T-cell (primary cell): Measurements from ENCODE around the gene STK32B. TPM values are rescaled to one million over a fixed set of nuclear protein-coding genes. Genes with fewer than 3 reads are reported as not detected.
A peak's percentile ranks its signal among the peaks of the same experiment; 100 is the strongest.

Experiments
- ATAC-seq, 4 experiments: fragments of 200-7000 bp in 3 of 4; fragments of 150-1000 bp in 1 of 4; cut with Tn5 transposase; replicated peaks in 1 of 4; 1 replicate in 3 of 4; 2 replicates in 1 of 4; pipeline ENCODE4 v1.10.0; 2021; ENCODE audit warnings: moderate library complexity in 3 of 4, mild to moderate bottlenecking in 2 of 4, moderate number of reproducible peaks in 1 of 4
- CTCF ChIA-PET, 2 donors: fragments of 300-600 bp; sonication (Branson Sonifier 250); formaldehyde crosslinking; loops; one replicate each; lab custom pipeline; 2022; ENCODE audit warnings: antibody characterized with exemption in 2 of 2; lab: Charles Lee
- POLR2A ChIA-PET, 2 donors: fragments of 300-600 bp; sonication (Branson Sonifier 250); formaldehyde crosslinking; loops; one replicate each; lab custom pipeline; 2022; ENCODE audit warnings: antibody characterized with exemption in 2 of 2; lab: Charles Lee
- DNase-seq, 35 experiments: peaks; one replicate each; pipeline versions ENCODE4 v3.0.0 to v3.0.0-alpha.2; 2013 to 2023
- H3K27ac ChIP-seq: one replicate; pipeline ENCODE4 v1.5.1; 2013; ENCODE audit warnings: low read length
- H3K27me3 ChIP-seq, 2 experiments: replicated peaks in 1 of 2; 1 replicate in 1 of 2; 2 replicates in 1 of 2; pipeline versions ENCODE4 v1.6.1 to v1.7.0; 2013; ENCODE audit warnings: low read length in 1 of 2, mixed read lengths in 1 of 2; ENCODE audit not compliant: control insufficient read depth in 2 of 2, insufficient read depth in 2 of 2; ENCODE audit errors: extremely low read depth in 1 of 2
- H3K36me3 ChIP-seq, 2 donors: 1 replicate in 1 of 2; 2 replicates in 1 of 2; pipeline versions ENCODE4 v1.6.1 to v1.7.0; 2013; ENCODE audit warnings: low read length in 1 of 2; ENCODE audit not compliant: control insufficient read depth in 2 of 2, insufficient read depth in 1 of 2; ENCODE audit errors: extremely low read depth in 1 of 2
- H3K4me1 ChIP-seq, 2 experiments: 1 replicate in 1 of 2; 2 replicates in 1 of 2; pipeline versions ENCODE4 v1.6.1 to v1.7.0; 2013; ENCODE audit warnings: low read length in 2 of 2, mixed read lengths in 1 of 2; ENCODE audit not compliant: insufficient read depth in 2 of 2, control insufficient read depth in 1 of 2; ENCODE audit errors: extremely low read depth in 1 of 2
- H3K4me3 ChIP-seq, 2 donors: 1 replicate in 1 of 2; 2 replicates in 1 of 2; pipeline versions ENCODE4 v1.5.1 to v1.7.0; 2013; ENCODE audit warnings: mild to moderate bottlenecking in 2 of 2, low read length in 1 of 2, moderate library complexity in 1 of 2; ENCODE audit not compliant: control insufficient read depth in 1 of 2; ENCODE audit errors: extremely low read depth in 1 of 2
- H3K9me3 ChIP-seq: 2 replicates; pipeline ENCODE4 v1.7.0; 2013
- H3K27ac Mint-ChIP-seq, 2 donors: one replicate each; pipeline ENCODE4 v1.8.0; 2020 to 2021; ENCODE audit warnings: mild to moderate bottlenecking in 2 of 2, mixed read lengths in 2 of 2
- H3K27me3 Mint-ChIP-seq, 2 donors: one replicate each; pipeline ENCODE4 v1.8.0; 2021 to 2022; ENCODE audit warnings: mixed read lengths in 2 of 2
- H3K36me3 Mint-ChIP-seq: one replicate; pipeline ENCODE4 v1.8.0; 2021; ENCODE audit warnings: mixed read lengths
- H3K4me1 Mint-ChIP-seq, 3 donors: one replicate each; pipeline ENCODE4 v1.8.0; 2020 to 2022; ENCODE audit warnings: mixed read lengths in 3 of 3, mild to moderate bottlenecking in 1 of 3
- H3K4me3 Mint-ChIP-seq, 3 donors: one replicate each; pipeline ENCODE4 v1.8.0; 2020 to 2022; ENCODE audit warnings: mild to moderate bottlenecking in 3 of 3, mixed read lengths in 3 of 3, moderate library complexity in 3 of 3
- H3K9me3 Mint-ChIP-seq, 3 donors: one replicate each; pipeline ENCODE4 v1.8.0; 2020 to 2022; ENCODE audit warnings: mixed read lengths in 3 of 3
- WGBS: methylation state at CpG from one replicate; pipeline ENCODE4 v1.1.5; 2013; ENCODE audit warnings: missing lambda C conversion rate; ENCODE audit not compliant: insufficient coverage; 5-methylcytosine and 5-hydroxymethylcytosine counted together
- total RNA-seq, 35 experiments: library from RNA in 6 of 35; stranded (reverse) in 6 of 35; fragments of 120-200 nt in 1 of 35; gene quantifications; one replicate each; pipeline versions ENCODE4 v1.2.1 to v1.2.4 and lab custom pipeline; 2013 to 2026

STK32B gene
- total RNA-seq, 5 donors from 2014 or later (not counting 1 experiment from before 2014, with no cell fraction given): 0.12 to 0.20 (median 0.15) TPM; not detected in 2

DNA sequence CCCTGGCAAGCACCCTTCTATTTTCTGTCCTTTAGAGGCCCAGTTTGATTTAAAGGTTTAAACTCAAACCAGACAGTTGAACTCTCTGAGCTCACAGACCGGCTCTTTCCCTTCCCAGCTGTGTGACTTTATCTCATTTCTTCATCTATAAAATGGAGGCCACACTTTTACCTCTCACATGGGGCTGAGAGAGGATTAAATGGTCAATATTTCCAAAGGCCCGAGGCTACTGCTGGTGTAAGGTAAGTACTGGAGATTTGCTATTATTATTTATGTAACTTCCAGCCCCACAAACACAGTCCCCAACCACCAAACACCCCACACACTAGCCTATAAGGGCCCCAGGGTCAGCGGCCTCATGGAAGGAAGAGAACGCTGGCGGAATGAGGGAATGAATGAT is 18.5 kb upstream of the STK32B start:
- ChIA-PET CTCF (no interaction called here), POLR2A (no interaction called here)
- H3K27me3 Mint-ChIP-seq: peaks cover 3 to 7% of the 10 kb centered on the region in 2 donors
- H3K27me3 ChIP-seq: peaks cover 0 to 3% of the 10 kb centered on the region in 2 experiments
- peaks cover 0 to 5% of the 10 kb centered on the region in 2 experiments for H3K4me1 ChIP-seq
- no peak overlapping the region for H3K4me3 Mint-ChIP-seq
- peaks cover 0 to 3% (median 0%) of the 10 kb centered on the region in 3 donors for H3K9me3 Mint-ChIP-seq
- peaks cover 7 to 14% (median 10%) of the 10 kb centered on the region in 3 donors for H3K4me1 Mint-ChIP-seq
- no peak overlapping the region for H3K27ac ChIP-seq
- ATAC-seq (no peak), DNase-seq (no peak)
- WGBS: no CpG with 5 or more reads among the region's 5 CpGs
- no peaks in the 10 kb centered on the region for H3K9me3 ChIP-seq
- H3K36me3 ChIP-seq: no peaks in the 10 kb centered on the region
- no peak overlapping the region for H3K4me3 ChIP-seq
- no peaks in the 10 kb centered on the region for H3K36me3 Mint-ChIP-seq
- H3K27ac Mint-ChIP-seq: no peak overlapping the region

DNA sequence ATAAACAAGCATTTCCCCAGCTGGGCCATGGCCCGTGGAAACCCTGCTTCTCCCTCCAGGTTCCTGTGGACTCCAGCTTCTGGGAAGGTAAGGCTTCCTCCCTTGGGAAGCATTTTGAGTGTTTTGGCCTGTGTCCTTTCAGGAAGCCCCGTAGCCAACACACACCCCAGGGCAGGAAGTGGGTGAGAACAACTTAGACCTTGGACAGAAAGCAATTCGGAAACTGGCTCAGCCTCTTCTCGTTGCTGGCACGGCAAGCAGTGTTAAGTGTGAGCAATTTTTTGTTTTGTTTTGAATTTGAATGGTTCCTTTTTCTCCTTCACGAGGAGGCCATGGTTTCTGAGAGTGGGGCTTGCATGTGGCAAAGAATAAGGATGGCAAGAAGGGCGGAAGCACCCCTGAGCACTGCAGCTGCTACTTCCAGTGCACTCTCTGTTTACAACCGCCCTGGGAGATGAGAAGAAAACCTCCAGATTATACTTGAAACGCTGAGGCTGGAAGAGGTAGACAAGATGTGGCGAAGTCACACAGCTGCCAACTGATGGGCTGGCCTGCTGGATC is 17.9 kb upstream of the STK32B start:
- peaks cover 3 to 7% of the 10 kb centered on the region in 2 donors for H3K27me3 Mint-ChIP-seq
- H3K4me3 Mint-ChIP-seq: peak overlapping the region in 1 of 3 donors; percentile 29
- CTCF ChIA-PET: no interaction called here
- H3K9me3 ChIP-seq: no peaks in the 10 kb centered on the region
- H3K27me3 ChIP-seq: peaks cover 0 to 3% of the 10 kb centered on the region in 2 experiments
- 21% methylated on average over 5 of the region's 10 CpGs for WGBS
- H3K27ac Mint-ChIP-seq: no peak overlapping the region
- H3K36me3 Mint-ChIP-seq: no peaks in the 10 kb centered on the region
- ATAC-seq: peak in 1 of 4 experiments; percentile 41
- DNase-seq: no peak
- no peaks in the 10 kb centered on the region for H3K36me3 ChIP-seq
- H3K4me1 ChIP-seq: peaks cover 0 to 5% of the 10 kb centered on the region in 2 experiments
- peaks cover 7 to 14% (median 10%) of the 10 kb centered on the region in 3 donors for H3K4me1 Mint-ChIP-seq
- H3K27ac ChIP-seq: no peak overlapping the region
- no peak overlapping the region for H3K4me3 ChIP-seq
- POLR2A ChIA-PET: no interaction called here
- peaks cover 0 to 3% (median 0%) of the 10 kb centered on the region in 3 donors for H3K9me3 Mint-ChIP-seq

DNA sequence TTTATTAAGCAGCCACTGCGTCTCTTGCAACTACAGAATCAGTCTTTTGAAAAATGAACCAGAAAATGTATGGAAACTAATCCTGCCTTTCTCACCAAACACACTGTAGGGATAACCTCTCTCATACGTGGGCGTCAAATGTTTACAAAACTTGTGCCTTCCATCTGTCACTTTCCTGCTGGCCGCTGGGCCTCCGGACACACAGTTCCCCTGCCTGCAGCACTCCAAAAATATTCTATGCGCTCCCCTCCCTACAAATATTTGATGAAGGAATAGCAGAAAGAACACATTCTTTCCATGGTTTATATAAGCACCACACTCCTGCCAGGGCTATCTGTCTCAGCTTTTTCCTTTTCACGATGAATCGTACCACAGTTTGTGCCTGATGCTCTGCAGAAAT is 17.1 kb upstream of the STK32B start:
- CTCF ChIA-PET: no interaction called here
- H3K27ac Mint-ChIP-seq: no peak overlapping the region
- ATAC-seq: no peak
- no peaks in the 10 kb centered on the region for H3K36me3 Mint-ChIP-seq
- no peak for DNase-seq
- Histone ChIP-seq H3K4me1 (peaks cover 0 to 5% of the 10 kb centered on the region in 2 experiments), H3K27ac (no peak overlapping the region), H3K27me3 (peaks cover 0 to 3% of the 10 kb centered on the region in 2 experiments), H3K9me3 (no peaks in the 10 kb centered on the region), H3K4me3 (no peak overlapping the region), H3K36me3 (no peaks in the 10 kb centered on the region)
- no peak overlapping the region for H3K4me3 Mint-ChIP-seq
- POLR2A ChIA-PET: no interaction called here
- H3K9me3 Mint-ChIP-seq: peaks cover 0 to under 1% (median 0%) of the 10 kb centered on the region in 3 donors
- peaks cover under 1 to 7% of the 10 kb centered on the region in 2 donors for H3K27me3 Mint-ChIP-seq
- WGBS: 92% methylated on average over 4 of the region's 8 CpGs
- peaks cover 7 to 14% (median 10%) of the 10 kb centered on the region in 3 donors for H3K4me1 Mint-ChIP-seq

- Histone ChIP-seq H3K4me3 (no peak overlapping the region), H3K36me3 (no peaks in the 10 kb centered on the region), H3K27me3 (peaks cover 0 to 3% of the 10 kb centered on the region in 2 experiments), H3K9me3 (no peaks in the 10 kb centered on the region), H3K4me1 (peaks cover 0 to 5% of the 10 kb centered on the region in 2 experiments), H3K27ac (no peak overlapping the region)
- POLR2A ChIA-PET: no interaction called here
- no peaks in the 10 kb centered on the region for H3K36me3 Mint-ChIP-seq
- DNase-seq (no peak), ATAC-seq (no peak)
- H3K27ac Mint-ChIP-seq: no peak overlapping the region
- H3K9me3 Mint-ChIP-seq: no peaks in the 10 kb centered on the region
- WGBS: 26% methylated on average over 3 of the region's 5 CpGs
- peaks cover 7 to 14% (median 10%) of the 10 kb centered on the region in 3 donors for H3K4me1 Mint-ChIP-seq
- H3K27me3 Mint-ChIP-seq: peaks cover 3 to 10% of the 10 kb centered on the region in 2 donors
- no peak overlapping the region for H3K4me3 Mint-ChIP-seq
- CTCF ChIA-PET: interaction anchor here in 1 of 2 donors (0.7 kb wide), 1 partner anchor 223 kb away, joined by 3 read pairs; no protein-coding TSS in a partner anchor
Measured at GRCh38 chr4:5036239-5036638, 15.0 kb upstream of the STK32B start.

DNA sequence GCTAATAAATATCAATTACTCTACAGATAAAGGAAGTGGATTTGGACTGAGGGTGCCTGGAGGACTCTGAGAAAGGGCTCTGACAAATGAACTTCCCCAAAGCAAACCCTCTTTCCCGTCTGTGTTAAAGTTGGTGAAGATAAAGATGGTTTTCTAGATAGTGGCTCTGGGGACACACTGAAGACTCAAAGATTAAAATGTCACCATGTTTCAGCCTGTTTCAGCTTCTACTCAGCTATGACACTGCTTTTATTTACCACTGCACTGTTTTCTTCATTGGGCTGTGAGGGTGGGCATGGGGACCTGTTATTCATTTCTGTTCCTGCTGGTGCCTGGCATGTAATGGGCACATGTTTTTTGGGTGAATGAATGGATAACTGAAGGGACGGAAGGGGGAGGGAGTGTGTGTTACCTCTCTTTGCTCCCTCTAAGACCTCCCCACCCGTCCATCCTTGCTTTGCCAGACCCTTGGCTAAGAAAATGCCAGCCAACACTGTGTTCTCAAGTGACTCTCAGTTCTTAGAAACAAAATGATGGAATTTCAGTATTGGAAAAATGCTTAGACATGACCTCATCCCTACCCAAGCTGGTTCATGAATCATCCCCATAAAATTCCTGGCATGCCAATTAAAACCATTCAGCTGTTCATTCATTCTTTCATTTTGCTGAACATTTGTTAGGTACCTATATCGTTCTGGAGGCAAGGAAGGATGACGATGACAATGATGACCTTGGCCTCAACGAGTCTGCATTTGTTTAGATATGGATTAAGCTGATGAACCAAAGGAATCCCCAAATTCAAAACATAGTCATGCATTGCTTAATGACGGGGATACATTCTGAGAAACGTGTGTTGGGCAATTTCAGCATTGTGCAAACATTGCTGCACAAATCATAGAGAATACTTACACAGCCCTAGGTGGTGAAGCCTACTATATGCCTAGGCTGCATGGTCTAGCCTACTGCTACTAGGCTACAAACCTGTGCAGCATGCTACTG is 13.4 kb upstream of the STK32B start:
- CTCF ChIA-PET: no interaction called here
- Mint-ChIP-seq H3K9me3 (no peaks in the 10 kb centered on the region), H3K27ac (no peak overlapping the region), H3K4me3 (no peak overlapping the region), H3K27me3 (peaks cover 3 to 10% of the 10 kb centered on the region in 2 donors), H3K4me1 (peaks cover 7 to 14% (median 10%) of the 10 kb centered on the region in 3 donors), H3K36me3 (no peaks in the 10 kb centered on the region)
- POLR2A ChIA-PET: no interaction called here
- Histone ChIP-seq H3K4me3 (no peak overlapping the region), H3K27me3 (peaks cover 0 to 7% of the 10 kb centered on the region in 2 experiments), H3K9me3 (no peaks in the 10 kb centered on the region), H3K36me3 (no peaks in the 10 kb centered on the region), H3K27ac (no peak overlapping the region), H3K4me1 (peaks cover 0 to 5% of the 10 kb centered on the region in 2 experiments)
- ATAC-seq: no peak
- WGBS: 88% methylated on average over 2 of the region's 8 CpGs
- no peak for DNase-seq

- Mint-ChIP-seq H3K9me3 (no peaks in the 10 kb centered on the region), H3K36me3 (no peaks in the 10 kb centered on the region), H3K27me3 (peaks cover 13 to 18% of the 10 kb centered on the region in 2 donors), H3K27ac (no peak overlapping the region), H3K4me1 (peaks cover 0 to 1% (median under 1%) of the 10 kb centered on the region in 3 donors), H3K4me3 (no peak overlapping the region)
- WGBS: 90% methylated on average over 4 of the region's 7 CpGs
- peaks cover 0 to 18% of the 10 kb centered on the region in 2 experiments for H3K27me3 ChIP-seq
- H3K36me3 ChIP-seq: no peaks in the 10 kb centered on the region
- no peak for ATAC-seq
- no peak overlapping the region for H3K4me3 ChIP-seq
- POLR2A ChIA-PET: no interaction called here
- no peak for DNase-seq
- H3K9me3 ChIP-seq: no peaks in the 10 kb centered on the region
- CTCF ChIA-PET: no interaction called here
- H3K4me1 ChIP-seq: no peaks in the 10 kb centered on the region
- H3K27ac ChIP-seq: no peak overlapping the region
Measured at GRCh38 chr4:5039800-5040199, 11.5 kb upstream of the STK32B start.
